GM19438 (cell line): ENCODE measurements around the gene USP36.
A peak's percentile ranks its signal among the peaks of the same experiment; 100 is the strongest.
"Not testable (repeated sequence)": the region's sequence is repeated elsewhere in the genome, so short reads cannot be mapped to it uniquely, and the experiment has no call there.

Source experiments
- ATAC-seq: cut with Tn5 transposase; IDR thresholded peaks from one replicate; pipeline ENCODE4 v1.9.1; 2021; ENCODE audit warnings: low read depth; ENCODE audit not compliant: unreplicated experiment

Gene USP36

DNA sequence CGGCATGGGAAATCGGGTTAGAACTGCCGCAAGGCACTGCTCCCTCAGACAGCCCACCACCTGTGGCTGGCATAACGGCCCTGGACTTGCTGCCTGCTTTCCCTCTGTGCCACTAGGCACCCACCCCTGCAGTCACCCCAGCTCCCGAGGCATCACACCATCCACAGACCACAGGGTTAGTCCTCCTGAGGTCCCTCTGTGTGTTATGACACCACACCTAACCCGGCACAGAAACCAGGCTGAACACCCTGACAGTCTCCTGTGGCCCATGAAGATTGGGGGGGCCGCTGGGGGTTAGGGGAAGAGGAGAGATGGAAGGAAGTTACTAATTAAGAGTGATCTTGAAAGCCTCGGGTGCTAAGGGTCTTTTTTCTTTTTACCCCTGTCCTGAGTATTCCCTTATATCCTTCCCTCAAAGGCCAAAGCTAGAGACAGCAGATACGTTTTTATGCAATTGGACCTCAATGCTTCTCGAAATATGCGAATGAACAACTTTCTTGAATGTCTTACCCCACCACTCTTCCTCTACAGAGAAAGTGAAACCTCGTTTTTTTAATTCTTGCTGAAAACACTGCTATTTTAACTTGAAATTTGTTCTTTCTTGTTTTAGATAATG lies 65.5 kb downstream of the USP36 start:
- no peak for ATAC-seq

DNA sequence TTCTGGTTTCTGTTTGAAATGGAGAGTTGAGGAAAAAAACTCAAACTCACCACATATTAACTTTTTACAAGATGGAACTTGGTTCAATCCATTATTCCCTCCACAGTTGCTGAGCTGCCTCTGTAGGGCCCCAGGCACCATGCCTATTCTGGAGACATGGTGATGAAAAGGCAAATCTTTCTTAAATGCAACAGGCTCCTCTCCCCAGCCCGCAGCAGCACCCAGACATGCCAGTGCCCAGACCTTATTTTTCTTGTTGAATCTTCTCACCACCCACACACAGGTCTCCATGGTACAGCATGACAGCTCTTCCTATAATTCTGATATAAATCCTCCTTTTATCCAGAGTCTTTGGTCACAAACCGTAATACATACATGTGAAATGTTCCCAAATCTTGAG lies 66.2 kb downstream of the USP36 start:
- no peak for ATAC-seq

DNA sequence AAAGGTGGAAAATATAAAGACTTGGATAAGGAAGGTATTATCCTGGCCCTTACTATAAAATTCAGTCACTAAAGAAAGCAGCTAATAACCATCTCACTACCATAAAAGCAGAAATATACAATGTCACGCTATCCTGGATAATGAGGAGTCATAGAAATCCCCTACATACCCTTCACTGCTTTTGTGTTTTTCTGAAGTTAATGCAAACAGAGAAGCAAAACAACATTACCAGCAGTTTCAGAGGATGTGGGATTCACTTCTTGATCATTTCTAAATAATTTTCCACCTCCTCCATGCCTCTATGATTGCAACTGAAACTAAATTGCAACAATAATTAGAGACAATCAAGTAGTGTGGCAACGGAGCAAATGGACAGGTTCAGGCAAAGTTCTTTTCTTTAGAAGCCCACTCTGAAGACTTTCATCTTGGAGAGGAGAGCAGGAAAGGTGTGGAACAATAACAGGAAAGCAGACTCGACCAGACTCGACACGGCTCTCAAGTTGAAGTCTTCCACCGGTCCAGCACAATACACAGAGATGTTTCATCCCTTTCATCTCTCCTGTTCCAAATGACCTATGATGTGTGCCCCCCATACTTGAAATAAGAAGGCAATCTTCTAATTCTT lies 68.7 kb downstream of the USP36 start:
- ATAC-seq = no peak

DNA sequence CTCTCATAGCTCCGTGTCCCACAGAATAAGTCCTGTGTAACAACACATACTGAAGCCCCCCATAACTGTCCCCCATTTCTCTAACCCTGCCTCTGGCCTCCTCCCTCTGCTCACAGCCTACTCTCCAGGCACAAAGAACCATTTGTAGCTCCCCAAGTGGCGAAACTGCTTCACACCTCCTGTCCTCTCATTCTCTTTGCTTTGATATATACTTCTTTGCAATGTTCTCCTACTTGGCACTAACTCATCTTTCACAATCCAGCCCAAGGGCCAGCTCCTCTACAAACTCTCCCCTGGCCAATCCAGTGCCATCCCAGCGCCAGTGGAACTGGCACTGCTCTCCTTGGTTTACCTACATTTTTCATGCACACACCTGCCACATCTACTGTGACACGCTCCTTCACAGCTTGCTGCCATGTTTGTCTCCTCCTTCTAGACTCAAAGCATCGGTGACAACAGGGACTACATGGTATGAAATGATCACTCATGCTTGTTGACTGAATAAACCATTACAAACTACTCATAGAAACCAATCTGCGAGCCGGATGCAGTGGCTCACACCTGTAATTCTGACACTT lies 71.3 kb downstream of the USP36 start:
- no peak for ATAC-seq

DNA sequence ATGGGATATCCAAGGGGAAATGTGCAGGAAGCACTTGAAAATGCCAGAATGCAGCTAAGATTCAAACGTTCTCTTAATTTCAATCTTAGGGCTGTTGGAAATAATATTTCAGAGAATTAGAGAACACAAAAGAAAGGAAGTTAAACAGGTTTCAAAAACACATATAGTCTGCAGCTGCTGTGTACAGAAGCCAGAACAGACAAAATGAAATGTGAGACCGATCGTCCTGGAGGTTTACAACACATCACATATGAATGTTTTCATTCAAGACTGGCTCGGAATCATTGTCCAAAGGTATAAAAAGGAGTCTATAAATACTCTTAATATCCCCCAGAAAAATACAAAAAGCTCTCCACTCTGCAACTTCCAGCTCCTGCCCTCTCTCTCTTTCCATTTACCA lies 72.8 kb downstream of the USP36 start:
- ATAC-seq = no peak

DNA sequence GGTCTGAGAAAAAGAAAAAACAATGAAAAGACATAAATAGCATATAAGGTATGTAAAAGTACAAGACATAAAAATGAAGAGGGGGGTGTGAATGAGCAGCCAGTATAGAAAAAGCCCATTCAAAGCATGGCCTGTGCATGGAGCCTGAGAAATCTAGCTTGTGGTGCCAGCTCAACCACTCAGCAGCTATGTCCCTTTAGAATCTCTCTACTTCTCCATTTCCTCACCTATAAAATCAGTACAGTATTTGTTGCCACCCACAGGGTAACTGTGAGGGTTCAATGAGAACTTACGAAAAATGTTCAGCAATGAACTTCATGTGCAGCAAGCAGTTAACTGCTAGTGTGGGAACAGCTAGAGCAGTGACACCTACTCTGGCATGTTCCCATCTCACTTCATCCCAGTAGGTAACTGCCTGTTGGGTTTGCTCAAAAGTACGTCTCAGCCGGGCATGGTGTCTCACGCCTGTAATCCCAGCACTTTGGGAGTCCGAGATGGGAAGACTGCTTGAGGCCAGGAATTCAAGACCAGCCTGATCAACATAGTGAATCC lies 73.8 kb downstream of the USP36 start:
- no peak for ATAC-seq

- ATAC-seq = no peak
Observed at GRCh38 chr17:78766225-78766624, 74.4 kb downstream of the USP36 start.

- no peak for ATAC-seq
Observed at GRCh38 chr17:78765821-78766220, 74.8 kb downstream of the USP36 start.

DNA sequence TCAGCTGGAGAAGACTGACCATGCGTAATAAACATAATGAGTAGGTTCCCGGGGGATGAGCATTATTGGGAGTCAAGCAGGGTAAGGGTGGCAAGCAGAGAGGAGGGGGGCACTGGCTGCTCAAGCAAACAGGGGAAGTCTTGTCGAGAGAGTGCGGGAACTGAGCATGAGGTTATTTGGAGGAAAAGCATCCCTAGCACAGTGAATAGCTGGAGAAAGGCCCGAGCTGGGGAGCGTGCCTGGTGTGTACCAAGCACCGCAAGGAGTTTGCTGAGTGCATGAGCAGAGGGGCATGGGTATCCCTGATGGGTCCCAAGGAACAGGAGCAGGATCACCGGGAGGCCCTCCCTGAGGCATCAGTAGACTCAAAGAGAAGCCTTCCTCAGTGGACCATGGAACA lies 75.7 kb downstream of the USP36 start:
- no peak for ATAC-seq

DNA sequence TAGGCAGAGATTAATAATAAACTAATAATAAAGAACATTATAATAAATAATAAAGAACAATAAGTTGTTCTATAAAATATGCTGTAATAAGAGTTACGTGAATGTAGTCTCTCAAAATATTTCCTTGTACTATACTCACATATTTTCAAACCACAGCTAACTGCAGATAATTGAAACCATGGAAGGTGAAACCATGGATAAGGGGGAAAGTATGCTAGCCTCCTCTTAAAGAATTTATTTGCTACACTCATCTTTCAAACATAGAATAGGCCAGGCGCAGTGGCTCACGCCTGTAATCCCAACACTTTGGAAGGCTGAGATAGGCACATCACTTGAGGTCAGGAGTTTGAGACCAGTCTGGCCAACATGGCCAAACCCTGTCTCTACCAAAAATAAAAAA lies 77.1 kb downstream of the USP36 start:
- ATAC-seq = no peak

DNA sequence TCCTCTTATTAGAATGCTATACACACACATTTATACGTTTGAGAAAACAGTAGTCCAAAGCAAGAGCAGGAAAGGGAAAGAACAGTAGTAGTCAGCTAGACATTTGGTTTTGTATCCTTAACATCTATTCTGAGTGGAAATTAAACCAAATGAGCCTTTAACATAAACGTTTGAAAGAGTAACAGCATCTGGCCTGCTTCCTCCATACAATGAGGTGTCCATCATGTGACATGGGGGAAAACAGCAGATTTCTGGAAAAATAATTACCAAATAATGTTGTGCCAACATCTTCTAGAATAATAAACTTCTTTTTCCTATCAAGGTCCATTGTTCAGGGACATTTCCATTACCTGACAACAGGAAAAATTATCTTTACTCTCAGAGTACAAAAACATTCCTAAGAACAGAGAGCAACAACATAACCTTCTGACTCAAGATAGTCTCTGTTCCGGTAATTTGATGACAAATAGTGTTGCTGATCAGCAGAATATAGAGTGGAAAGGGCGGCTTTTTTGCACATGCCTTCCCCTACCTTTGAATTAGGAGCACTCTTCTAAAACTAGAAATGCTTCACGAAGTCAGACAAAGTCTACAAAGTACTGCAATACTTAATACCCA lies 78.7 kb downstream of the USP36 start:
- no peak for ATAC-seq

DNA sequence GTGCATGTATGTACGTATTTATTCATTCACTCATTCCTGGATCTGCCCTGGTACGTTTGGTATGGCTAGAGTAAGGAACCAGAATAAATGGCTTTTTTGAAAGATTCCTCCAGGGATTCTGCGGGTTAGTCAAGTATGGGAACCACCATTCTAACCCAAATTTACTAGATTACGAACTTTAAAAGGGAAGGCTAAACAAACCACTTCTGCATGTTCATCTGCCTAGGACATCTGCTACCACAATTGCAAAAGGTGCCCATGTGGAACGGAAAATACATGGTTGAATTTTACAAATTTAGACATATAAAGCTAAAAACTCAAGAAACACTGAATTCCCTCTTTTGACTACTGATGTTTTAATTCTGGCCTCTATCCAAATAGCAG lies 80.7 kb downstream of the USP36 start:
- ATAC-seq = no peak

DNA sequence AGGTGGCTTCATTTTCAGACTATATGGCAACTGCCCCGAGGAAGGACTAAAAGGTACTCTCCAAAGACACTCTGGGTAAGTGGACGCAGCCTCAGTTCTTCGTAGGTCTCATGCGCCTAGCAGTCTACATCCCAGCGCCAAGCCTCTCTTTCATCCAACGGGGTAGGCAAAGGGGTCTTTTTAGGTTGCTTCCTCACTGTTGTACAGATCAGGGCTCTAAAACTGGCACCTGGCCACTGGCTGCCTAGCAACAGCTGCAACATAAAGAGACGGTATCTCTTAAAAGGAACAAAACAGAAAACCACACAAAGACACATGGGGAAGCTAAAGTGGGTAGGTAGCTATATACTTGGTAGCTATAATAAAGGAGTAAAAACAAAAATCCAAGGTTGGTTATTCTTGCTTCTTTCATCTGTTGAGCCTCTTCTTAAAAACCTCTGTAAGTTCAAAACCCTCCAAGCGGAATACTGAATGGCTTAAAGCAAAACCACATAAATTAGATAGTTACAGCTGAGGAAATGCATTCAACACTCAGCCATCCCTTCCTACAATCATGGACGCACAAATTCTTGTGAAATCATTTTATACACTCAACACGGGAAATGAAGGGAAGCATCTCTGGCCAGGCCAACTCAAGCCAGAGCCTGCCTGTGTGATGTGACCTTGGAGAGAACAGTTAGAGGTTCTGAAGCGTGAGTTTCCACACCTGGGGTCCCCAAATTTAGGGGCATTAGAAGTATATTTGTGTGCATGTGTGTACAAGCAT lies 81.2 kb downstream of the USP36 start:
- no peak for ATAC-seq

DNA sequence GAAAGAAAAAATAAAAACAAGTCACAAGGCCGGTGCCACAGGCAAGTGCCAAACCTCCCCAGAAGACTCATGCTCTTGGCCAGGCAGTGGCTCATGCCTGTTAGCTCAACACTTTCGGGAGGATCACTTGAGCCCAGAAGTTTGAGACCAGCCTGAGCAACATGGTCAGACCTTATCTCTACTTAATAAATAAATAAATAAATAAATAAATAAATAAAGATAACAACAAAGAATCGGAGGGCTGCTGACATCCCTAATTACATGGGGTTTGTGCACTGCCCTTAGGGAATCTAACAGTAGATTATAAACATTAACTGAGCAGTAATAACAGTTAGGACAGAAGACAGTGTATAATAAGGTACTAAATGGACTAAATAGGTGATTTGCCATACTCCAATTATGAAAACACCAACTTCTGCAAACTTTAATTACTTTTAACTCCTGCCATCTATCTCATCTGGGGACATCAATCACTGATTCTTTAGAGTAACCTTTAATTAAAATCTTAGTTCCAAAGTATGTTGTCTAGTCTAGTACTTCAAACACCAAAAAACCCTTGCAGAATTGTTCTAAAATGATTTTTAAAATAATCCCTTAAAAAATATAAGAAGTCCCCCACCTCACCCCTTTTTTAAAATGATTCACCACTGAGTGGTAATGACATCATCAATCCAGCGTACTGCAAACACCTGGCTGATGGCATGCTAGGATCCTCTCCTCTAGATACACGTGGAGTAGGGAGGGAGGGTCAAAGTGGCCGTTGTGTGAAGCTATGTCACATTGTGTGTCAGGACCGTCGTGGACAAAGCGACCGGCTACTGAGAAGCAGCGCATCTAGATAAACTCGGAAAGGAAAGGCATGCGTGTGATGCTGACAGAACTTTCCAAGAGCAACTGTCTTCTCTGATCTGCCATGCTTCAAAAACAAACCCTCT lies 87.0 kb downstream of the USP36 start:
- ATAC-seq = no peak

GRCh38 chr17:78751447-78752161 lies 89.0 kb downstream of the USP36 start:
- ATAC-seq = no peak

DNA sequence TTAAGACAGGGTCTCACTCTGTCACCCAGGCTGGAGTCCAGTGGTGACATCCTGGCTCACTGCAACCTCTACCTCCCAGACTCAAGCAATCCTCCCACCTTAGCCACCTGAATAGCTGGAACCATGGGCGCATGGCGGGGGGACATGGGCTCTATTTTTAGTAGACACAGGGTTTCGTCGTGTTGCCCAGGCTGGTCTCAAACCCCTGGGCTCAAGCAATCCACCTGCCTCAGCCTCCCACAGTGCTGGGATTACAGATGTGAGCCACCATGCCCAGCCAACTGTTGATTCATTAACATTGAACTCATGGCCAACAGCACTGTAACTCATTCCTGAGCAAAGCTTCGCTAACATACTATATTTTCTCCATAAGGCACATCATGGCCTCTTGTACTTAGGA lies 89.6 kb downstream of the USP36 start:
- not testable (repeated sequence) for ATAC-seq

DNA sequence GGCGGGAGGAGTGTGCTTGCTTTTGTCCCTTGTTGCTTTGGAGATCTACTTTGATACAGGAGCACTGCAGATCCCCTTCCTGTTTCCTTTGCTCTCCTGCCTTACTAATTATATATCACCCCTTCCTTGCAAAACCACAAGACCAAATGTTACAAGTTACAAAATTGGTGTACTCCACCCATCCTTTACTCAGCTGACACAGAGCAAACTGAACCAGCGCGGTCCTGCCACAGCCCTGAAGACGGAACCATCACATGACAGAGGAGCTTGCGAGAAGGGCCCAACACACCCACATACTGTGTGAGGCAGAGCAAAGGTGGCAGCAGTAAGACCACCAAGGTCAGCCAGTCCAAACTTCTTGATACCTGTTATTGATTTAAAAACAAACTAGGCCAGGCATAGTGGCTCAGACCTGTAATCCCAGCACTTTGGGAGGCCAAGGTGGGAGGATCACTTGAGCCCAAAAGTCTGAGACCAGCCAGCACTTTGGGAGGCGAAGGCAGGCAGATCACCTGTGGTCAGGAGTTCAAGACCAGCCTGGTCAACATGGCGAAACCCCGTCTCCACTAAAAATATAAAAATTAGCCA lies 91.8 kb downstream of the USP36 start:
- ATAC-seq = no peak

DNA sequence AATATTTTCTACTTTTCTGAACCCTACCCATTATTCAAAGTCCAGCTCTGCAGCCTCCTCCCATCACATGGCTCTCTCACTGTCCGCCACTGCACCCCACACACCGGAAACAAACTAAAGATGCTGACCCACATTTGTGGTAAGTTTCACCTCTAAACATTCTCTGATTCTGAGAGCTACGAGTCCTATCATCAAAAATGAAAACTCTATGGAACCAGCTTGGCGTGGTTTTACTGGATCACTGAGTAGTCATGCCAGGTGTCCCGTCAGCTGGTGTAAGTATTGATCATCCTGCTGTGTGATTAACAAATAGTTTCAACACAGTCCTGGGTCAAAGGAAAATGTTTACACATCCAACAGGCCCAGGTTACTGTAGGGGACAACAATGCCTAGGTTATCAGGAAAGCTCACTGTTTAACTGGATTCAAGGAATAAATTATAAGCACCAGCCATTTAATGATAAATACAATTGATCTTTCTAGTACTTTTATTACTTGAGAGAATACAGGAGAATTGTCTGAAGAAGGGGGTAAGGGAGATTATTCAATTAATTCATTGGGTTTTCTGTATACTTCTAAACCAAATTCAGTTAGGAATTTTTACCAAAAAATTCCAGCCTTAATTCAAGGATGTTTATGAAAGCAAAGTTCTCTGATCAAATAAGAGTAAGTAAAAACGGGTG lies 92.4 kb downstream of the USP36 start:
- ATAC-seq = peak; percentile 52
